GM23338 (cell line): ENCODE data around the gene SCGB1D2. TPM values are rescaled to one million over a fixed set of nuclear protein-coding genes. Genes with fewer than 3 reads are reported as not detected.

Experiments used
- ATAC-seq: fragments of 200-7000 bp; cut with Tn5 transposase; 3 replicates; pipeline ENCODE4 v1.9.1; 2020
- DNase-seq: peaks from one replicate; pipeline ENCODE4 v3.0.0-alpha.2; 2015; ENCODE audit warnings: low spot score
- H2AFZ ChIP-seq: fragments of 200-600 bp; sonication (generic); 2 replicates; pipeline ENCODE4 v1.8.0; 2016; ENCODE audit warnings: antibody characterized with exemption, mild to moderate bottlenecking, moderate library complexity
- H3F3A ChIP-seq: fragments of 200-600 bp; sonication (generic); replicated peaks from 2 replicates; pipeline ENCODE4 v1.8.0; 2017; ENCODE audit warnings: antibody characterized with exemption, mixed run types, low read depth
- H3K27ac ChIP-seq: fragments of 200-600 bp; sonication (generic); 2 replicates; pipeline ENCODE4 v1.6.1; 2016; ENCODE audit warnings: low read depth
- H3K27me3 ChIP-seq: fragments of 200-600 bp; sonication (generic); 2 replicates; pipeline ENCODE4 v1.8.0; 2016; ENCODE audit warnings: mild to moderate bottlenecking, mixed run types, moderate library complexity; ENCODE audit not compliant: insufficient read depth
- H3K36me3 ChIP-seq: fragments of 200-600 bp; sonication (generic); 2 replicates; pipeline ENCODE4 v1.8.0; 2016; ENCODE audit warnings: mild to moderate bottlenecking; ENCODE audit not compliant: insufficient read depth
- H3K4me1 ChIP-seq: fragments of 200-600 bp; sonication (generic); 2 replicates; pipeline ENCODE4 v1.8.0; 2016; ENCODE audit warnings: mild to moderate bottlenecking, moderate library complexity; ENCODE audit not compliant: insufficient read depth
- H3K4me2 ChIP-seq: fragments of 200-600 bp; sonication (generic); 2 replicates; pipeline ENCODE4 v1.7.1; 2017; ENCODE audit warnings: mixed run types
- H3K4me3 ChIP-seq: fragments of 200-600 bp; sonication (generic); 2 replicates; pipeline ENCODE4 v1.6.1; 2016; ENCODE audit warnings: mixed run types
- H3K79me2 ChIP-seq: fragments of 200-600 bp; sonication (generic); replicated peaks from 2 replicates; pipeline ENCODE4 v1.8.0; 2017; ENCODE audit warnings: mild to moderate bottlenecking; ENCODE audit not compliant: insufficient read depth
- H3K9me2 ChIP-seq: fragments of 200-600 bp; sonication (generic); 2 replicates; pipeline ENCODE4 v1.8.0; 2017; ENCODE audit not compliant: insufficient read depth
- H4K20me1 ChIP-seq: fragments of 200-600 bp; sonication (generic); replicated peaks from 2 replicates; pipeline ENCODE4 v1.8.0; 2017; ENCODE audit warnings: mild to moderate bottlenecking; ENCODE audit not compliant: insufficient read depth
- H3K27ac Mint-ChIP-seq: 2 replicates; pipeline ENCODE4 v1.8.0; 2020; ENCODE audit warnings: inconsistent platforms, mild to moderate bottlenecking, moderate library complexity, mixed read lengths
- H3K27me3 Mint-ChIP-seq: 3 replicates; pipeline ENCODE4 v1.8.0; 2022; ENCODE audit warnings: low read depth, mild to moderate bottlenecking, moderate library complexity, mixed read lengths, inconsistent platforms; ENCODE audit not compliant: insufficient read depth, poor library complexity
- H3K36me3 Mint-ChIP-seq: 3 replicates; pipeline ENCODE4 v1.8.0; 2021; ENCODE audit warnings: low read depth, mild to moderate bottlenecking, inconsistent platforms, moderate library complexity, mixed read lengths
- H3K4me1 Mint-ChIP-seq: 3 replicates; pipeline ENCODE4 v1.8.0; 2020; ENCODE audit warnings: mild to moderate bottlenecking, inconsistent platforms, mixed read lengths
- H3K4me3 Mint-ChIP-seq: 3 replicates; pipeline ENCODE4 v1.8.0; 2021; ENCODE audit warnings: moderate library complexity, mild to moderate bottlenecking, inconsistent platforms, mixed read lengths
- H3K9me3 Mint-ChIP-seq: 3 replicates; pipeline ENCODE4 v1.8.0; 2020; ENCODE audit warnings: moderate library complexity, mild to moderate bottlenecking, inconsistent platforms, mixed read lengths
- EZH2phosphoT487 ChIP-seq: fragments of 200-600 bp; sonication (generic); IDR thresholded peaks from one replicate; pipeline ENCODE4 v1.8.1; 2018; ENCODE audit warnings: antibody characterized with exemption; ENCODE audit not compliant: unreplicated experiment
- NANOG ChIP-seq: IDR thresholded peaks from 2 replicates; pipeline ENCODE4 v1.6.1; 2016; ENCODE audit warnings: antibody characterized with exemption, borderline replicate concordance
- STAT1 ChIP-seq: IDR thresholded peaks from one replicate; pipeline ENCODE4 v1.6.1; 2016; ENCODE audit warnings: antibody characterized with exemption; ENCODE audit not compliant: unreplicated experiment
- polyA plus RNA-seq: library from polyadenylated mRNA; unstranded; fragments of >200 nt; fragmentation: Nextera tagmentation; extraction: Ambion mirVana; gene quantifications from 2 replicates; pipeline ENCODE4 v1.2.1, GENCODE V29; 2016
- total RNA-seq: library from RNA; depleted of rRNA; stranded (reverse); fragments of >200 nt; shearing (Covaris generic); gene quantifications from 2 replicates; pipeline ENCODE4 v1.2.3, GENCODE V29; 2014
- TF ChIP-seq, protein P1 (sequence below): fragments of 250-450 bp; sonication (Bioruptor Pico); IDR thresholded peaks from 2 replicates; pipeline ENCODE4 v1.5.0; 2020; ENCODE audit warnings: mild to moderate bottlenecking, moderate library complexity

SCGB1D2 gene
- total and polyA plus RNA-seq, 2 experiments from 2014 or later = not detected

DNA sequence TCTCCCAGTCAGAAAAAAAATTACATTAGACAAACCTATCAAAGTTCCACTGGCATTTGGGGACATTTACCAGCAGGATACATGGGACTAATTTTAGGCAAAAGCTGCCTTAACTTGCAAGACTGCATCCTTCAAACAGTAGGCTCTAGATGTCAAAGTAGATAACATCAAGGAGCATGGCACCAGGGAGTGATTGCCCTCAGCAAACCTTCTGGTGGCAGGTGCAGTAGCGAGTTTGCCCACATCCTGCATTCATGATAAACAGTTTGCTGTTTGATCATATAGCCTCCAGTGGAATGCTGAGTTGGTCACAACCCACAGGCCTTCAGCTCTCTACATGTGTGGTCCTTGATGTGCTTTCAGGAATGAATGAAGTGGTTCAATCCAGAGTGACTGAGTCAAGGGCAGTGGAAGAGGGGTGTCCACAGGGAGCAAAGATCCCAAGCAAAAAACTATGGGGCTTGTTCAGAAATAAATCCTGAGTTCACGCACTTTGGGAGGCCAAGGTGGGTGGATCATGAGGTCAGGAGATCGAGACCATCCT lies 12.0 kb downstream of the SCGB1D2 start (continued):
- TF ChIP-seq, protein P1, sequence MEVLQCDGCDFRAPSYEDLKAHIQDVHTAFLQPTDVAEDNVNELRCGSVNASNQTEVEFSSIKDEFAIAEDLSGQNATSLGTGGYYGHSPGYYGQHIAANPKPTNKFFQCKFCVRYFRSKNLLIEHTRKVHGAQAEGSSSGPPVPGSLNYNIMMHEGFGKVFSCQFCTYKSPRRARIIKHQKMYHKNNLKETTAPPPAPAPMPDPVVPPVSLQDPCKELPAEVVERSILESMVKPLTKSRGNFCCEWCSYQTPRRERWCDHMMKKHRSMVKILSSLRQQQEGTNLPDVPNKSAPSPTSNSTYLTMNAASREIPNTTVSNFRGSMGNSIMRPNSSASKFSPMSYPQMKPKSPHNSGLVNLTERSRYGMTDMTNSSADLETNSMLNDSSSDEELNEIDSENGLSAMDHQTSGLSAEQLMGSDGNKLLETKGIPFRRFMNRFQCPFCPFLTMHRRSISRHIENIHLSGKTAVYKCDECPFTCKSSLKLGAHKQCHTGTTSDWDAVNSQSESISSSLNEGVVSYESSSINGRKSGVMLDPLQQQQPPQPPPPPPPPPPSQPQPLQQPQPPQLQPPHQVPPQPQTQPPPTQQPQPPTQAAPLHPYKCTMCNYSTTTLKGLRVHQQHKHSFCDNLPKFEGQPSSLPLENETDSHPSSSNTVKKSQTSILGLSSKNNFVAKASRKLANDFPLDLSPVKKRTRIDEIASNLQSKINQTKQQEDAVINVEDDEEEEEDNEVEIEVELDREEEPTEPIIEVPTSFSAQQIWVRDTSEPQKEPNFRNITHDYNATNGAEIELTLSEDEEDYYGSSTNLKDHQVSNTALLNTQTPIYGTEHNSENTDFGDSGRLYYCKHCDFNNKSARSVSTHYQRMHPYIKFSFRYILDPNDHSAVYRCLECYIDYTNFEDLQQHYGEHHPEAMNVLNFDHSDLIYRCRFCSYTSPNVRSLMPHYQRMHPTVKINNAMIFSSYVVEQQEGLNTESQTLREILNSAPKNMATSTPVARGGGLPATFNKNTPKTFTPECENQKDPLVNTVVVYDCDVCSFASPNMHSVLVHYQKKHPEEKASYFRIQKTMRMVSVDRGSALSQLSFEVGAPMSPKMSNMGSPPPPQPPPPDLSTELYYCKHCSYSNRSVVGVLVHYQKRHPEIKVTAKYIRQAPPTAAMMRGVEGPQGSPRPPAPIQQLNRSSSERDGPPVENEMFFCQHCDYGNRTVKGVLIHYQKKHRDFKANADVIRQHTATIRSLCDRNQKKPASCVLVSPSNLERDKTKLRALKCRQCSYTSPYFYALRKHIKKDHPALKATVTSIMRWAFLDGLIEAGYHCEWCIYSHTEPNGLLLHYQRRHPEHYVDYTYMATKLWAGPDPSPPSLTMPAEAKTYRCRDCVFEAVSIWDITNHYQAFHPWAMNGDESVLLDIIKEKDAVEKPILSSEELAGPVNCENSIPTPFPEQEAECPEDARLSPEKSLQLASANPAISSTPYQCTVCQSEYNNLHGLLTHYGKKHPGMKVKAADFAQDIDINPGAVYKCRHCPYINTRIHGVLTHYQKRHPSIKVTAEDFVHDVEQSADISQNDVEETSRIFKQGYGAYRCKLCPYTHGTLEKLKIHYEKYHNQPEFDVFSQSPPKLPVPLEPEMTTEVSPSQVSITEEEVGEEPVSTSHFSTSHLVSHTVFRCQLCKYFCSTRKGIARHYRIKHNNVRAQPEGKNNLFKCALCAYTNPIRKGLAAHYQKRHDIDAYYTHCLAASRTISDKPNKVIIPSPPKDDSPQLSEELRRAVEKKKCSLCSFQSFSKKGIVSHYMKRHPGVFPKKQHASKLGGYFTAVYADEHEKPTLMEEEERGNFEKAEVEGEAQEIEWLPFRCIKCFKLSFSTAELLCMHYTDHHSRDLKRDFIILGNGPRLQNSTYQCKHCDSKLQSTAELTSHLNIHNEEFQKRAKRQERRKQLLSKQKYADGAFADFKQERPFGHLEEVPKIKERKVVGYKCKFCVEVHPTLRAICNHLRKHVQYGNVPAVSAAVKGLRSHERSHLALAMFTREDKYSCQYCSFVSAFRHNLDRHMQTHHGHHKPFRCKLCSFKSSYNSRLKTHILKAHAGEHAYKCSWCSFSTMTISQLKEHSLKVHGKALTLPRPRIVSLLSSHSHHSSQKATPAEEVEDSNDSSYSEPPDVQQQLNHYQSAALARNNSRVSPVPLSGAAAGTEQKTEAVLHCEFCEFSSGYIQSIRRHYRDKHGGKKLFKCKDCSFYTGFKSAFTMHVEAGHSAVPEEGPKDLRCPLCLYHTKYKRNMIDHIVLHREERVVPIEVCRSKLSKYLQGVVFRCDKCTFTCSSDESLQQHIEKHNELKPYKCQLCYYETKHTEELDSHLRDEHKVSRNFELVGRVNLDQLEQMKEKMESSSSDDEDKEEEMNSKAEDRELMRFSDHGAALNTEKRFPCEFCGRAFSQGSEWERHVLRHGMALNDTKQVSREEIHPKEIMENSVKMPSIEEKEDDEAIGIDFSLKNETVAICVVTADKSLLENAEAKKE (CRISPR knock-in tag) = no peak
- TF ChIP-seq EZH2phosphoT487 = no peak

DNA sequence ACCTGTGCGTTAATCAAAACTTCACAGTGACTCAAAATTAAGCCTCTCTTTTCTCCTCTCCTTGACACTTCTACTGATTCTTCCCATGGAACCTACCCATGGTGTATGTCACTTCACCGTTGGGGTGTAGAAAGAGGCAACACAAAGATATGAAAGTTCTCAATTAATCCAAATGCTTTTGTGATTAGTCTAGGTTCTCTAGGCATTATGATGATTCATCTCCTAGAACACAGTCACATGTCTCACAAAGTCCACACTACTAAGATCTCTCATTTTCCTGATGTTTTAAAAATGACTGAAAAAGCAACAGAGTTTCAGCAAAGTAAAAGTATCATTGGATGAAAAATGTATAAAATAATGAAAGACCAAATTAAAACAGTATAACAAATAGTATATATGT lies 14.2 kb downstream of the SCGB1D2 start:
- Histone ChIP-seq H2AFZ (no peak overlapping the region), H3K79me2 (no peaks in the 10 kb centered on the region), H3K4me3 (no peak overlapping the region), H3K9me2 (peaks cover 3% of the 10 kb centered on the region; the same call in 1 of the 2 replicates), H3K4me1 (no peaks in the 10 kb centered on the region), H3K27me3 (no peaks in the 10 kb centered on the region), H3F3A (no peaks in the 10 kb centered on the region), H3K27ac (no peak overlapping the region), H4K20me1 (no peaks in the 10 kb centered on the region), H3K4me2 (no peak overlapping the region), H3K36me3 (peaks cover 9% of the 10 kb centered on the region)
- TF ChIP-seq NANOG (no peak), STAT1 (no peak)
- TF ChIP-seq, protein P1 (CRISPR knock-in tag) = no peak
- peaks cover 4% of the 10 kb centered on the region; the same call in 1 of the 3 replicates for H3K36me3 Mint-ChIP-seq
- no peaks in the 10 kb centered on the region for H3K27me3 Mint-ChIP-seq
- peaks cover 32% of the 10 kb centered on the region for H3K9me3 Mint-ChIP-seq
- no peak overlapping the region for H3K27ac Mint-ChIP-seq
- no peak for ATAC-seq
- DNase-seq = no peak
- H3K4me3 Mint-ChIP-seq = no peak overlapping the region
- no peaks in the 10 kb centered on the region; the same call in 2 of the 3 replicates for H3K4me1 Mint-ChIP-seq
